Ovary (tissue), 3 donors: ENCODE data around the gene GPR149.
"Not testable (repeated sequence)": the region's sequence is repeated elsewhere in the genome, so short reads cannot be mapped to it uniquely, and the experiment has no call there.

Experiments used
- EP300 ChIP-seq: sonication (generic); formaldehyde crosslinking; IDR thresholded peaks from one replicate; pipeline ENCODE4 v1.6.1; 2017; ENCODE audit warnings: antibody characterized with exemption
- POLR2A ChIP-seq: fragments of 450-650 bp; IDR thresholded peaks from one replicate; pipeline ENCODE4 v1.6.1; 2017; ENCODE audit warnings: antibody characterized with exemption, mild to moderate bottlenecking, moderate library complexity
- TF ChIP-seq, protein P1 (sequence below), 3 donors: fragments of 450-650 bp in 2 of 3; fragments of 200-600 bp in 1 of 3; IDR thresholded peaks; one replicate each; pipeline versions ENCODE4 v1.5.1 to v1.8.0; 2016 to 2022; ENCODE audit warnings: antibody characterized with exemption in 3 of 3, mild to moderate bottlenecking in 1 of 3
- donor health status: DM: no; HTN: no; CAD: no.

DNA sequence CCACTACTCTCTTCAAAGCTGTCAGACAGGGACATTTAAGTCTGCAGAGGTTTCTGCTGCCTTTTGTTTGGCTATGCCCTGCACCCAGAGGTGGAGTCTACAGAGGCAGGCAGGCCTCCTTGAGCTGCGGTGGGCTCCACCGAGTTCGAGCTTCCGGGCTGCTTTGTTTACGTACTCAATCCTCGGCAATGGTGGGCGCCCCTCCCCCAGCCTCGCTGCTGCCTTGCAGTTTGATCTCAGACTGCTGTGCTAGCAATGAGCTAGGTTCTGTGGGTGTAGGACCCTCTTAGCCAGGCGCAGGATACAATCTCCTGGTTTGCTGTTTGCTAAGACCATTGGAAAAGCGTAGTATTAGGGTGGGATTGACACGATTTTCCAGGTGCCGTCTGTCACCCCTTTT lies 9.1 kb upstream of the GPR149 start:
- TF ChIP-seq, protein P1, sequence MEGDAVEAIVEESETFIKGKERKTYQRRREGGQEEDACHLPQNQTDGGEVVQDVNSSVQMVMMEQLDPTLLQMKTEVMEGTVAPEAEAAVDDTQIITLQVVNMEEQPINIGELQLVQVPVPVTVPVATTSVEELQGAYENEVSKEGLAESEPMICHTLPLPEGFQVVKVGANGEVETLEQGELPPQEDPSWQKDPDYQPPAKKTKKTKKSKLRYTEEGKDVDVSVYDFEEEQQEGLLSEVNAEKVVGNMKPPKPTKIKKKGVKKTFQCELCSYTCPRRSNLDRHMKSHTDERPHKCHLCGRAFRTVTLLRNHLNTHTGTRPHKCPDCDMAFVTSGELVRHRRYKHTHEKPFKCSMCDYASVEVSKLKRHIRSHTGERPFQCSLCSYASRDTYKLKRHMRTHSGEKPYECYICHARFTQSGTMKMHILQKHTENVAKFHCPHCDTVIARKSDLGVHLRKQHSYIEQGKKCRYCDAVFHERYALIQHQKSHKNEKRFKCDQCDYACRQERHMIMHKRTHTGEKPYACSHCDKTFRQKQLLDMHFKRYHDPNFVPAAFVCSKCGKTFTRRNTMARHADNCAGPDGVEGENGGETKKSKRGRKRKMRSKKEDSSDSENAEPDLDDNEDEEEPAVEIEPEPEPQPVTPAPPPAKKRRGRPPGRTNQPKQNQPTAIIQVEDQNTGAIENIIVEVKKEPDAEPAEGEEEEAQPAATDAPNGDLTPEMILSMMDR (IDR thresholded peaks at IDR 0.05) = not testable (repeated sequence)
- TF ChIP-seq POLR2A, EP300: not testable (repeated sequence)
